ENCODE results near the gene HPCAL1.
"Not testable (repeated sequence)": the region's sequence is repeated elsewhere in the genome, so short reads cannot be mapped to it uniquely, and the experiment has no call there.

Gene HPCAL1

DNA sequence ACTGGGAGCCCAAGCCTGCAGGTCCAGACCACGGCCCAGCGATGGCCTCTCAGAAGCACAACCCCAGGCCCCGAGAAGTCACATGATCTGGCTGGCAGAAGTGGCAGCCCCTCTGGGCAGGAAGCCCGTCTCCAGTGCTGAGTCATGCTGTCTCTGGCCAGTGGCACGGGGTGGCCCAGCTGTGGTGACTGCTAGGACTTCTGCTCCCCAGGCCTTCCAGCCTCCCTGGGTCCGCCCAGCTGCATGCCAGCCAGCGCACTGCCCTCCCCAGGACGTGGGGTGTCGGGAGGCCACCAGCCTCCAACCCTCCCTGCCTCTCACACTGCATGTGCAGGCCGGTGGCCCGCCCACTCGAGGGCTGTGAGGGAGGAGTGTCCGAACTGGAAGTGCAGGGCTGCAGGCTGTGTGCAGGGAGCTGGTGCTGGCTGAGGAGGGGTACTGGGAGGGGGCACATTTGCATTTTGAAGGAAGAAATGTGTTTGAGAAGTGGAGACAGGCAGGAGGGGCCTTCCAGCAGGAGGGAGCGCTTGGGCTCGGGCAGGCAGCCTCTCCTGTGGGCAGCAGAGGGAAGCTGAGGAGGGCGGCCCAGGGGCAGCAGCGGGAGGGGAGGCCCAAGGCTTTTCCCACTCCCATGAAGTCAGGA, 17.0 kb upstream of the HPCAL1 start:
- peak; percentile 82 to 90 for DNase-seq

DNA sequence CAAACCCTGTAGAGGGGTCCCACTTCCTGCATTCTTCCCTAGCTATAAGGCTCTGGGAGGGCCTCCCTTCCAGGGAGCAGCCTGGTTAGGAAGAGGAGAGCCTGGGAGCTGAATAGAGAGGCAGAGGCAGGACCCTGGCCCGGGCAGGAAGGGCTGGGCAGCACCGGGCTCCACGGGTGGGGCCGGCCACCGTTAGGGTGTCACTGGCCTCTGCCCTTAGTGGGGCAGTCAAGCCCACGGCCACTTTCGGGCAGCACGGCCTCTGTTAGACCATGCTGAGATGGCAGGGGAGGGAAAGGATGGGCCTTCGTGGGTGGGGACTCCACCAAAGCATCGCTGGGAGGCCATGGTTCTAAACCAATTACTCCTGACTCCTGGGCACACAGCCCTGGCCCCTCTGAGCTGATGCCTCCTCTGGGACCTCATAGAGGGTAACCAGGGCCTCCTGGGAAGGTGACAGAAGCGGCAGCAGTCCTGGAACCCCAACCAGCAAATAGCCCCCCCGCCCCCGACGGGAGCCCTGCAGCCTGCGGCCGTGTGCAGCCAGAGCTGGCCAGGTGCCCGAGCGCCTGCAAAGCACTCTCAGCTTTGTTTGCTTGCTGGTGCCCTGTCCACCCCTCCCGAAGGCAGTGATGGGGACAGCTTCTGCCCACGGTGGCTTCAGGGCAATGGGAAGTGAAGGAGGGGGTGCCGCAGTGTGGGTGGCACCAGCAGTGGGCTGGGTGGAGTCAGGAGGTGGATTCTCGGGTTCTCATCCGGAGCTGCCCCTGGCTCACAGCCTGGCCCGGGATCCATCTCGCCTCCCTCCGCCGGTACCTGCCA, 16.3 kb upstream of the HPCAL1 start:
- DNase-seq = no peak

DNA sequence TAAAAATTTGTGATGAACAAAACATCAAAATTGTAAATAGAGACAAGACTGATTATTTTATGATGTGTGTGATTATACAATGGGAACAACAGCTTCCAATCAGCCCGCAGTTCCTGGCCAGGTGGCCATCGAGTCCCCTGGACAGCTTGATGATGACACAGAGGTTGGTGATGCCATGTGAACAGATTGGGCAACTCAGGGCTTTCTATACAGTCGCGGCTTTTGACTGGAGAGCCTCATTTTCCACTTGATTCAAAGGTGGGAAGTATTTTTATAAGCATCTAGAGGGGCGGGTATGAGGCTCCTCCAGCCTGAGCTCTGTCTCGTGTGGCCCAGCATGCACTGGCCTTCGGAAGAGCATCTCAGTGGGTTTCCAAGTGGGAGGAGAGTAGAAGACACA, 14.9 kb upstream of the HPCAL1 start:
- no peak for DNase-seq

DNA sequence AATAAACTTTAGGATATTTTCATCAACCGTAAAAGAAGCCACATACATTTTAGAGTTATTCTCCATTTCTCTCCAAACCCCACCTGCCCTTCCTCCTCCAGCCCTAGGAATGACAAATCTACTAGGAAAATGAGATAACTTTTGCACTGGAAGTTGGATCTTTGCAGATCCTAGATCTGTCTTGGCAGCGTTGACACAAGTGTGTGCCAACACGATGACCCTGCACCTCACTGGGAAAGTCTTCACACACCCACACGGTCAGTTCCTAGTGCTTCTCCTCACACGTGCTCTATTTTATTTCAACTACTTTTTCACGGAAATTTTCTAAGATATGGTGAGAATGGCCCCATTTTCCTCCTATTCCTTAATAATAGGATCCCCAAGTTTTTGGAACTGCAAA, 14.1 kb upstream of the HPCAL1 start:
- no peak for DNase-seq

DNA sequence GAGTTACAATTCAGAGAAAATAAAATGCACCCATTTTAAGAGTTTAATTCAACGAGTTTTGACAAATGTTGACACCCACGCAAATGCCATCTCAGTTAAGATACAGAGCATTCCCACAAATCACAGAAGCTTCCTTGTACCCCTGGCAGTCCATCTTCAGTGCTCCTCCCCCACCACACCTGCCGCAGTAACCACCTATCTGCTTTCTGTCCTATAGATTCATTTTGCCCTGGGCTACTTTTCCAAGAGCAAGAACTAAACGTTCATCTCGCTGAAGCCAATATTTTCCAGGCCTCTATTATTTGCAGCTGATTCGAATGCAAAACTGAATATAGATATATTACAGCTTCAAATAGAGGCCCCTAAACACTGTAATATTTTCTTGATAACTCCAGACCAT, 13.4 kb upstream of the HPCAL1 start:
- no peak for DNase-seq

DNA sequence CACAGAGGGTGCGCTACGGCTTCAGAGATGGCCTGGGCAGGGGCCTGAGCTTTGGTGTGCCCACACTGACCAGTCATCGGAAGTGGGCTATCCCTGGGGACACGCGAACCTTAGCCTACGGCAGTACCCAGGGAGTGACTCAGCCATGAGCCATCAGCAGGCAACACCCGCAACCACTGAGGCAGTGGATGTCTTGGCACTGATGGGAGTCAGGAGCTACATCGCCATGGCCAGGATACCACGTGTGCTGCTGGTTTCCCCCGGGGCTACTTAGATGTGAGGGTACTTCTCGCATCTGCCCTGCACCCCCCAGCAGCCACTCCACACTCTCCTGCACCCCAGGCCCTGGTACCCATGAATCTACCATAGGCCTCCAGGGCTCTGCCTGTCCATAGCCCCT, 12.8 kb upstream of the HPCAL1 start:
- no peak for DNase-seq

DNA sequence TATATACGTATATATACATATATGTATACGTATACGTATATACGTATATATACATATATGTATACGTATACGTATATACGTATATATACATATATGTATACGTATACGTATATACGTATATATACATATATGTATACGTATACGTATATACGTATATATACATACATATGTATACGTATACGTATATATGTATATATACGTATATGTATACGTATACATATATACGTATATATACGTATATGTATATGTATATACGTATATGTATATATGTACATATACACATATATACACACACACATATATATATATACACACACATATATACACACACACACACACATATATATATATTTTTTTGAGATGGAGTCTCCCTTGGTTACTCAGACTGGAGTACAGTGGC, 11.3 kb upstream of the HPCAL1 start:
- DNase-seq = not testable (repeated sequence)

DNA sequence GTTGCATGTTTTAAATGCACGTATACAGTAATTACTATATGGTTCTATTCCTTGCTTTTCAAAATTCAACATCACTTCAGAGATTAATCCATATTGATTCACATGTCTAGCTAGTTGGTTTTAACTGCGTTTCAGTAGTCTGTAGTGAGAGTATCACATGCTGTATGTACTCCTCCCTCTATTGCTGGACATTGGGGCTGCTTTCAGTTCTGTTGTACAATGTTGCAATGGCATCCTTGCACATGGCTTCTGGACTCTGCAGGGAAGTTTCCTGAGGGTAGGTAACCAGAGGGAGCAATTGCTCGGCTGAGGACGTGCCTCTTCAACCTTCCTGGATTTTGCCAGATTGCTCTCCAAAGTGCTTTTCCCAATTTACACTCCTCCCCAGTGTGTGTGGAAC, 10.7 kb upstream of the HPCAL1 start:
- DNase-seq = no peak

DNA sequence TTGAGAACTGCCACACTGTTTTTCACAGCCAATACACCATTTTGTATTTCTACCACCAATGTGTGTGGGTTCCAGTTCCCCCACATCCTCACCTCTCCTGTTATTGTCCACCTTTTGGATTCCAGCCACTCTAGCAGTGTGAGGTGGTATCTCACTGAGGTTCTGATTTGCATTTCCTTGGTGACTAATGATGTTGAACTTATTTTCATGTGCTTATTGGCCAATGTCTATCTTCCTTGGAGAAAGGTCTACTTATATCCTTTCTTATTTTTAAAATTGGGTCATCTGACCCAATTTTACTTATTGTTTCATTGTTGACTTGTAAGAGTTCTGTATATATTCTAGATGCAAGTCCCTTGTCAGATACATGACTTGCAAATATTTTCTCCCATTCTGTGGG, 9.1 kb upstream of the HPCAL1 start:
- no peak for DNase-seq

DNA sequence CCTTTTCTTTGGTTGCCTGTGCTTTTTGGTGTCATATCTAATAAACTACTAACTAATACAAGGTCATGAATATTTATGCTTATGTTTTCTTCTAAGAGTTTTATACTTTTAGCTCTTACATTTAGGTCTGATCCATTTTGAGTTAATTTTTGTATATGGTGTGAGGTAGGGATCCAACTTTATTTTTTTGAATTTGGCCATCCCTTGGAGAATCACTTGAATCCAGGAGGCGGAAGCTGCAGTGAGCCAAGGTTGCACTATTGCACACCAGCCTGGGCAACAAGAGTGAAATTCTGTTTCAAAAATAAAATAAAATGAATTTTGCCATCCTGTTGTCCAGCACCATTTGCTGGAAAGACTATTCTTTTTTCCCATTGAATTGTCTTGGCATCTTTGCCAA, 8.6 kb upstream of the HPCAL1 start:
- DNase-seq = no peak

DNA sequence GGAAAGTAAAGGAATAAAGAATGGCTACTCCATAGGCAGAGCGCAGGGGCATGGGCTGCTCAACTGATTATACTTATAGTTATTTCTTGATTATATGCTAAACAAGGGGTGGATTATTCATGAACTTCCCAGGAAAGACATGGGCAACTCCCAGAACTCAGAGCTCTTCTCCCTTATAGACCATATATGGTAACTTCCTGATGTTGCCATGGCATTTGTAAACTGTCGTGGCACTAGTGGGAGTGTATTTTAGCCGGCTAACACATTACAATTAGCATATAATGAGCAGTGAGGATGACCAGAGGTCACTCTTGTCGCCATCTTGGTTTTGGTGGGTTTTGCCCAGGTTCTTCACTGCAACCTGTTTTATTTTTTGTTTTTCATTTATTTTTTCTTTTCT, 7.1 kb upstream of the HPCAL1 start:
- DNase-seq = not testable (repeated sequence)

DNA sequence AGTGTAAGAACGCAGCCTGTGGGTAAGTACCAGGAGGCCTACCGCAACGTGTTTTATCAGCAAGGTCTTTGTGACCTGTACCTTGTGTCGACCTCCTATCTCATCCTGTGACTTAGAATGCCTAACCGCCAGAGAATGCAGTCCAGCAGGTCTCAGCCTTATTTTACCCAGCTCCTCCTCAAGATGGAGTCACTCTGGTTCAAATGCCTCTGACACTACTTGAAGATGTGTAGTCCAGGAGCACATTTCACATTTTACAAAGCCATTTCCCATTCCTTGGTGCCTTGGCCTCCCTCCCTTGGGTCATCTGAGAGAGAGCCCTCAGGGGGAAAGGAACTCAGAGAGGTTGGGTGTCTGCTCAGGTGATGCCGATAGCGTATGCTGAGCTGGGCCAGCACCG, 6.6 kb upstream of the HPCAL1 start:
- DNase-seq = no peak

DNA sequence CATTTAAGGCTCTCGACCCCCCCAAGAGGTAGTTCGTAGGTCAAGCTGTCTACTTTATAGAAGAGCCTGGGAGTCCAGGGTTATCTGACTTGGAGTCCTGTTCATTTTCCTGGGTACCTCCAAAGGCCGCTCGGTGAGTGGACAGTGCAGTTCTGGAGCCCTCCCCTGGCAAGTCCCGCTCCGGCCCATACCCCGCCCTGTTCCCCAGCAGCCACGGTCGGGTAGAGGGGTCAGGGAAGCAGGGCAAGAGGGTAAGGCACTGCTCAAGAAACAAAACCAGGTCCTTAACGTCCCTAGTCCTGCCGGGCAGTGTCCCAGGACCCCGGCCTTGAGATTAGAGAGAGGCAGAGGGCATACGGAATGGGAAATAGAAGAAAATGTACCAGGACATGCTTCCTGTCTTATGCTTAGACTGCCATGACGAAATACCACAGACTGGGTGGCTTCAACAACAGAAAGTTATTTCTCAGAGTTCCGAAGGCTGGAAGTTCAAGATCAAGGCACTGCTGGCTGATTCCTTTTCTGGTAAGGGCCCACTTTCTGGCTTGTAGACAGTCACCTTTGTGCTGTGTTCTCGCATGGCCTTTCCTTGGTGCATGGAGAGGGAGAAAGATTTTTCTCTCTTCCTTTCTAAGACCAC, 5.4 kb upstream of the HPCAL1 start:
- DNase-seq = no peak

DNA sequence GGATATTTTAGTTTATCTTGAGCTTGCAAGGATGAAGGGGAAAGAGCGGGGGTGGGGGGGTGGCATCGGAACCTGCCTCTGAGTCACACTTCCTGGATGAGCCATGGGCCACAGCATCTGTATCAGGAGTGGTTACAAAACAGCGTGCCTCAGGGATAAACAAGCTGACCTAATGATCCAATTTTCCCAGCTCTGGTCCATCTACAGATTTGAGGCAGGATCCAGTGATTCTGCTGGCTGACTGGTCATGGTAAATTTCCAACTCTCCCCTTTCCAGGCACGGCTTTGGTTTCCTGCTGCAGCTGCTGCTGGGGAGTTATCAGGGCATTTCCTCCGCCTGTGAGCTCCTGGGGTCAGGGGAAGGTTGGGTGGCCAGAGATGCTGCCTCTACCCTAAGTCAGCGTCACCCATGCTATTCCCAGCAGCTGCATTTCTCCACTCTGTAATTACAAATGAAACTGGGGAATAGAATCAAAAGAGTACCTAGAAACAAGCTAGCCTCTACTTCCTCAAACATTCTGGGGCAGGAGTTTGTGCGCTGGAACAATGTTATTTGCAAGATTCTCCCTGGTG, 4.7 kb upstream of the HPCAL1 start:
- peak; percentile 28 to 51 for DNase-seq

DNA sequence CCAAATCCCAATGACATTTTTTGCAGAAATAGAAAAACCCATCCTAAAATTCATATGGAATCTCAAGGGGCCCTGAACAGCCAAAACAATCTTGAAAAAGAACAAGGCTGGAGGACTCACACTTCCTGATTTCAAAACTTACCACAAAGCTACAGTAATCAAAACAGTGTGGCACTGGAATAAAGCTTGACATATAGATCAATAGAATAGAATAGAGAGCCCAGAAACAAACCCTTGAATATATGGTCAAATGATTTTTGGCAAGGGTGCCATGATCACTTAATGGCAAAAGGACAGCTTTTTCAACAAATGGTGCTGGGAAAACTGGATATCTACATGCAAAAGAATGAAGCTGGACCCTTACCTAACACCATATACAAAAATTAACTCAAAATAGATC, 3.9 kb upstream of the HPCAL1 start:
- not testable (repeated sequence) for DNase-seq

DNA sequence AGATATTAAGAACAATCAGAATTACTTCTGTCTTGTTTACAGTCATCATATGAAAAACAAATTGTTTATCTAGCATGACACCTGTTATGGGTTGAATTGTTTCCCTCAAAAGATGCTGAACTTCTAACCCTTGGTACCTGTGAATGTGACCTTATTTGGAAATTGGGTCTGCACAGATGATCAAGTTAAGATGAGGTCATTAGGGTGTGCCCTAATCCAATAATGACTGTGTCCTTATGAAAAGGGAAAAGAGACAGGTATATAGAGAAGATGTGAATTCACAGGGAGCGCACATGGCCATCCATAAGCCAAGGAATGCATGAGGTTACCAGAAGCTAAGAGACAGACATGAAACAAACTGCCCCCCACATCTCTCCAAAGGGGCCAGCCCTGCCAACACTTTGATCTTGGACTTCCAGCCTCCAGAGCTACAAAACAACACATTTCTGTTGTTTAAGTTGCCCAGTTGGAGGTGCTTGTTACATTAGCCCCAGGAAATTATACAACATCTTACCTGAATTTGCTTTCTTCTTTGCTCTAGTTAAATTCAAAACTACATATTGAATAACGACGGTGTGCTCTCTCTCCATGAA, 2.3 kb upstream of the HPCAL1 start:
- DNase-seq = no peak

DNA sequence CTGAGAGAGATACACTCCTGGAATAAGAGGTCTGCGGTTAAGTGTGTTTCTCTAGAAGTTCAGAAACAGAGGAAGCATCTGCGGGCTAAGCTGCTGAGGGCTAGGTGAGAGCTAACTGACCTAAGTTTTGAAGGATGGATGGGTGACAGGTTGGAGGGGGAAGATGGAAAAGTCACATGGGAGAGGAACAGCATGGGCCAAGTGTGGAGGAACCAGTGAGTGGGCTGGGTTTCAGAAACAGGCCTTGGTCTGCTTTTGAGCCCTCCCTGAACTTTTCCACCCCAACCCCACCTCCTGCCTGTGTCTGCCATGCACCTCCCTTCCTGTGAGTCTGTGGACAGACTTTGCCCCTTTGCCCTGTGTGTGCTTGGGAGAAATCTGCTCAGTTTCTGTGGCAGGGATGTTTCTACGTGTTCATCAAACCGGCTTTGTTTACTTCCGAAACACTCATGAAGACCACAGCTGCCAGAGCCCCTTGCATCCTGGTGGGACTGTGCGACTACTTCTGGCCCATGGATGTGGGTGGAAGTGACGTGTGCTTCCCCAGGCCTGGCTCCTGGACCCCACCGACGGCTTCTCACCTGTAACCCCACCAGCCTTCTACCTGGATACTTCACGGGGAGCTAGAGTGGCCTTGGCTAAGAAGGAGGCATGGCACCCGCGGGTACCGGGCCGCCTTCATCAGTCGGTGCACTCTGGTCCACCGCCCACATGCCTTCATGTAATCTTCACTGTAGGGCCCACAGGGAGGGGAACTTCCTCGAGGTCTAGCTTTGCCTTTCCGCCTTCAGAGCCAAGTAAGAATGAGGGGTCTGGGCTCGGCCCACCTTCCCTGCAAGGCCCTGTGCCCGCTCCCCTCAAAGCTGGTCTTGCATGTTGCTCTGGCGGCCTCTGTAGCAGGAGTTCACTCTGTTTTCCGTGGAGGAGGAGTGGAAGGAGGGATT, 1.4 kb upstream of the HPCAL1 start:
- DNase-seq = no peak

DNA sequence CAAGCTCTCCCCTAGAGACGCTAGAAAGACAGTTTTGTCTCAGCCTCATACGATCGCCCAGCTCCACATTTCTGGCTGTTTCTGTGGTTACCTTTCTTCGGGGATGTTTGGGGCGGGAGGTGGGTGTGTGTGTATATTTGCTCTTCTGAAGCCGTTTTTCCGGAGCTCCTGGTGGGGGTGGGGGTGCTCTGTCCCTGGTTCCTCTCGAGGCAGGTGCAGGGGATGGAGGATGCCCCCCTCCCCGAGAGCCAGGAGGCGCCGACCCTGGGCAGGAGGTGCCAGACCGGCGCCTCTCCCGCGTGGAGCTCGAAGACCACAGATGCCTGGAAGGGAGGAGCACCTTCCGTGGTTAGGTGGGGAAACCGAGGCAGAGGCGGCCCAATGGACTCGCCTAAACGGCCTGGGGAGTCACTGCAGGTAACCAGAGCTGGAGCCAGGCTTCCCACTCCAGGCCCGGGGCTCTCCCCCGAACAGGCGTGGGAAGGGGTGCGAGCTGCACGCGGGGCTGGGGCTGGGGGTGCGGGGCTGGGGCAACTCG, 694 bp upstream of the HPCAL1 start:
- no peak for DNase-seq

DNA sequence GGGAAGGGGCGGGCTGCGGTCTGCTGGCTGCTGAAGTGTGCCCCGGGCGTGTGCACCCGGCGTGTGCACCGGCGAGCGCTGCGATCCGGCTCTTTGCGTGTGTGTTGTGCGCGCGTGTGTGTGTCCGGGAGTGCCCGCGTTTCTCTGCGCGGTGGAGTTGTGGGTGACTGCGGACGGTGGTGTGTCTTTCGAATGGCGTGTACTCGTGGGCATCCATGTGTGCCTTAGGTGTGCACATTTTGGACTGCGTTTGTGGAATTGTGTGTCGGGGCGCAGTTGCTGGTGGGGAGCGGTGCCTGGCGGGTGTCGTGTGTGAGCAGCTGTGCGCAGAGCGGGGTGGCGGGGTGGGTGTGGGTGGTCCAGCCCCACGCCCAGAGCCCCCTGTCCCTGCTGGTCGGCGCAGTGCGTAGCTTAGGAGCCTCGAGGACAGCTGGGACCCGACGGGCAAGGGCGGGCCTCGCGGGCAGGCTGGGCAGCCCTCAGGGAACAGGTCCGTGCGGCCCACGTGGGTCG, 533 bp downstream of the HPCAL1 start:
- DNase-seq = no peak

DNA sequence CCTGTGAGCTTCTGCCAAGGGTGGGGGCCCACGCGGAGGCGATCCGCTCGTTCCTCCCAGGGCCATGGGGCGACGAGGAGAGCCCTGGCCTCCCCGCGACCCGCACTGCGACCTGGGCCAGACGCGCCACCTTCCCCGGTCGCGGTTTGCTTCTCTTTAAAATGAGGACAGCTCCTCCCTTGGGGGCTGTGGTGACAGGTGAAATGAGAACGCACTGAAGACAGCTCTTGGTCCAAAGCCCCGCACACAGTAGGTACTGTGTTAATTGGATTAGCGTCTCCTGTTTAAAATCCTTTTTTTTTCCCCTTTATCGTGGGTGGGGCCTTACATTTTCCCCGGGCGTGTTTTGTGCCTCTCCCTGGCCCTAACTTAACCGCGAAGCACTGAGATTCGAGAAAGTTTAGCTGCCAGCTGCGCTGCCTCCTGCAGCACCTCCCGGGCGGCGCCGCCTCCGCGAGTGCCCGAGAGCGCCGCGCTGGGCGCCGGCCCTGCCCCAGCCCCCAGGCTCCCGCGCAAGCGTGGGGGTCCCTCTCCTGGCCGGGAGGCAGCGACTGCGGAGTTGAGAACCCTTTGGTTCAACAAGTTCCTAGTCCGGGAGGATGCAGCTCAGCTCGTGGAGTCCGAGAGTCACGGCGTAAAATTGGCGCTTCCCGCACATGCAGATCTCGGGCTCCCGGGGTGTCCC, 1.1 kb downstream of the HPCAL1 start:
- DNase-seq = peak; percentile 26 to 29
